HEK293 (cell line): ENCODE data around the gene RBCK1.

Experiments
- CTCF ChIA-PET: fragments of 350-600 bp; formaldehyde crosslinking; extraction: SDS; loops from one replicate; lab custom pipeline; 2021; ENCODE audit warnings: antibody characterized with exemption; lab: Yijun Ruan, JAX
- POLR2A ChIA-PET: fragments of 300-600 bp; formaldehyde crosslinking; extraction: SDS; loops from one replicate; lab custom pipeline; 2020; ENCODE audit warnings: antibody characterized with exemption, inconsistent platforms; lab: Yijun Ruan, JAX
- H3K27ac ChIP-seq: fragments of 200-500 bp; sonication (Bioruptor generic); 2 replicates; pipeline ENCODE4 v1.5.1; 2014; ENCODE audit warnings: low read depth, low read length, control low read depth, inconsistent platforms; ENCODE audit errors: extremely low read depth
- H3K36me3 ChIP-seq, 2 experiments: fragments of 200-500 bp in 1 of 2; sonication (Bioruptor generic) in 1 of 2; 1 replicate in 1 of 2; 2 replicates in 1 of 2; pipeline ENCODE4 v1.5.1; 2014 to 2017; ENCODE audit warnings: inconsistent platforms in 2 of 2, low read length in 2 of 2; ENCODE audit not compliant: control insufficient read depth in 2 of 2, insufficient read depth in 1 of 2
- H3K4me1 ChIP-seq: fragments of 200-500 bp; sonication (Bioruptor generic); 2 replicates; pipeline ENCODE4 v1.5.1; 2014; ENCODE audit warnings: mild to moderate bottlenecking, low read length, inconsistent platforms; ENCODE audit not compliant: control insufficient read depth, insufficient read depth
- H3K4me3 ChIP-seq: 2 replicates; pipeline ENCODE4 v1.5.1; 2011; ENCODE audit warnings: low read depth, mild to moderate bottlenecking, control low read depth, low read length, moderate library complexity
- H3K9me3 ChIP-seq: fragments of 200-500 bp; sonication (Bioruptor generic); 2 replicates; pipeline ENCODE4 v1.5.1; 2014; ENCODE audit warnings: low read depth, low read length, inconsistent platforms; ENCODE audit not compliant: control insufficient read depth, insufficient read depth
- BCL11B ChIP-seq: fragments of 450-650 bp; formaldehyde crosslinking; IDR thresholded peaks from 2 replicates; pipeline ENCODE4 v1.5.1; 2016; ENCODE audit warnings: low read depth, missing biosample characterization, missing genetic modification characterization
- GLI2 ChIP-seq: fragments of 450-650 bp; formaldehyde crosslinking; IDR thresholded peaks from 2 replicates; pipeline ENCODE4; 2017; ENCODE audit warnings: missing biosample characterization, missing genetic modification characterization, low read depth, borderline replicate concordance
- PRDM6 ChIP-seq: fragments of 450-650 bp; formaldehyde crosslinking; IDR thresholded peaks from 2 replicates; pipeline ENCODE4 v1.5.1; 2017; ENCODE audit warnings: missing biosample characterization, missing genetic modification characterization
- YY1 ChIP-seq: fragments of 450-650 bp; formaldehyde crosslinking; IDR thresholded peaks from 2 replicates; pipeline ENCODE4 v1.5.1; 2018; ENCODE audit warnings: missing biosample characterization, missing genetic modification characterization
- ZBTB1 ChIP-seq: fragments of 450-650 bp; formaldehyde crosslinking; IDR thresholded peaks from 2 replicates; pipeline ENCODE4 v1.5.1; 2016; ENCODE audit warnings: missing biosample characterization, missing genetic modification characterization
- ZFP69B ChIP-seq: fragments of 450-650 bp; formaldehyde crosslinking; IDR thresholded peaks from 2 replicates; pipeline ENCODE4 v1.5.1; 2016; ENCODE audit warnings: missing biosample characterization, missing genetic modification characterization
- ZNF114 ChIP-seq: fragments of 450-650 bp; formaldehyde crosslinking; IDR thresholded peaks from 2 replicates; pipeline ENCODE4 v1.5.0; 2017; ENCODE audit warnings: missing biosample characterization, missing genetic modification characterization
- ZNF146 ChIP-seq: fragments of 450-650 bp; formaldehyde crosslinking; IDR thresholded peaks from 2 replicates; pipeline ENCODE4 v1.5.1; 2016; ENCODE audit warnings: missing biosample characterization, missing genetic modification characterization
- ZNF280C ChIP-seq: fragments of 450-650 bp; formaldehyde crosslinking; IDR thresholded peaks from 2 replicates; pipeline ENCODE4 v1.5.1; 2016; ENCODE audit warnings: missing biosample characterization, missing genetic modification characterization
- ZNF302 ChIP-seq: fragments of 450-650 bp; formaldehyde crosslinking; IDR thresholded peaks from 2 replicates; pipeline ENCODE4 v1.5.1; 2016; ENCODE audit warnings: missing biosample characterization, missing genetic modification characterization, low read depth
- ZNF350 ChIP-seq: fragments of 450-650 bp; formaldehyde crosslinking; IDR thresholded peaks from 2 replicates; pipeline ENCODE4 v1.5.0; 2017; ENCODE audit warnings: missing biosample characterization, mild to moderate bottlenecking, missing genetic modification characterization
- ZNF629 ChIP-seq: fragments of 450-650 bp; formaldehyde crosslinking; IDR thresholded peaks from 2 replicates; pipeline ENCODE4 v1.5.1; 2017; ENCODE audit warnings: missing biosample characterization, missing genetic modification characterization
- ZNF677 ChIP-seq: fragments of 450-650 bp; IDR thresholded peaks from 2 replicates; pipeline ENCODE4 v1.5.0; 2018; ENCODE audit warnings: missing biosample characterization, mild to moderate bottlenecking, missing genetic modification characterization, moderate library complexity
- ZNF76 ChIP-seq: fragments of 450-650 bp; formaldehyde crosslinking; IDR thresholded peaks from 2 replicates; pipeline ENCODE4; 2016; ENCODE audit warnings: low read depth, missing biosample characterization, missing genetic modification characterization, borderline replicate concordance
- ZNF791 ChIP-seq: fragments of 450-650 bp; formaldehyde crosslinking; IDR thresholded peaks from 2 replicates; pipeline ENCODE4 v1.5.1; 2016; ENCODE audit warnings: missing biosample characterization, missing genetic modification characterization
- ZNF843 ChIP-seq: fragments of 450-650 bp; formaldehyde crosslinking; IDR thresholded peaks from 2 replicates; pipeline ENCODE4 v1.5.1; 2016; ENCODE audit warnings: missing biosample characterization, missing genetic modification characterization

RBCK1 gene

GRCh38 chr20:427401-427800 lies 19.3 kb downstream of the RBCK1 start:
- Histone ChIP-seq H3K4me3 (no peak overlapping the region), H3K36me3 (peaks cover 25 to 72% of the 10 kb centered on the region in 2 experiments; a peak in 2 of 3 replicates), H3K27ac (no peak overlapping the region), H3K4me1 (no peaks in the 10 kb centered on the region; the same call in 1 of the 2 replicates), H3K9me3 (no peaks in the 10 kb centered on the region)
- ChIA-PET CTCF (interaction anchor here (0.8 to 2.3 kb wide), 5 partner anchors 18 to 97 kb away, joined by 3 to 11 read pairs (median 3); no protein-coding TSS in a partner anchor), POLR2A (interaction anchor here (0.8 to 1.1 kb wide), 2 partner anchors 18 to 47 kb away, joined by 3 read pairs; no protein-coding TSS in a partner anchor)
- TF ChIP-seq ZNF677 (tag by site-specific recombination) (no peak), ZNF114 (tag by site-specific recombination) (no peak), ZNF302 (tag by site-specific recombination) (no peak), ZNF76 (tag by site-specific recombination) (no peak), ZNF843 (tag by site-specific recombination) (no peak), ZNF350 (tag by site-specific recombination) (no peak), GLI2 (tag by site-specific recombination) (no peak), ZNF280C (tag by site-specific recombination) (no peak), BCL11B (tag by site-specific recombination) (no peak), ZFP69B (tag by site-specific recombination) (no peak)

GRCh38 chr20:427849-428657 lies 20.0 kb downstream of the RBCK1 start:
- H3K36me3 ChIP-seq: peaks cover 19 to 73% of the 10 kb centered on the region in 2 experiments; a peak in 2 of 3 replicates
- TF ChIP-seq ZBTB1 (tag by site-specific recombination) (no peak), PRDM6 (tag by site-specific recombination) (no peak), ZNF629 (tag by site-specific recombination) (no peak), ZNF791 (tag by site-specific recombination) (no peak), YY1 (tag by site-specific recombination) (no peak), ZNF146 (tag by site-specific recombination) (no peak)

More at GRCh38 chr20:427849-428657, 20.0 kb downstream of the RBCK1 start:
- H3K4me3 ChIP-seq: no peak overlapping the region
- no peak overlapping the region for H3K27ac ChIP-seq
- POLR2A ChIA-PET: interaction anchor here (0.8 to 1.1 kb wide), 2 partner anchors 18 to 48 kb away, joined by 3 read pairs; no protein-coding TSS in a partner anchor
- no peaks in the 10 kb centered on the region; the same call in 1 of the 2 replicates for H3K4me1 ChIP-seq
- H3K9me3 ChIP-seq: no peaks in the 10 kb centered on the region
- CTCF ChIA-PET: interaction anchor here (0.8 to 2.3 kb wide), 5 partner anchors 18 to 97 kb away, joined by 3 to 11 read pairs (median 3); no protein-coding TSS in a partner anchor
